Aorta (tissue), 5 donors: Measurements from ENCODE around the gene SUSD2. TPM values are rescaled to one million over a fixed set of nuclear protein-coding genes. Genes with fewer than 3 reads are reported as not detected.

Experiments
- ATAC-seq: fragments of 200-7000 bp; cut with Tn5 transposase; one replicate; pipeline ENCODE4 v1.9.1; 2022; ENCODE audit warnings: moderate library complexity; ENCODE audit not compliant: low FRiP score
- DNase-seq, 2 donors: peaks; one replicate each; pipeline ENCODE4 v3.0.0-alpha.2; 2020
- H3K27ac ChIP-seq, 2 donors: one replicate each; pipeline ENCODE4 v1.5.1; 2013; ENCODE audit warnings: low read length in 2 of 2, mild to moderate bottlenecking in 2 of 2, moderate library complexity in 2 of 2, control low read depth in 1 of 2, inconsistent platforms in 1 of 2, low read depth in 1 of 2
- H3K27me3 ChIP-seq, 2 donors: one replicate each; pipeline ENCODE4 v1.6.1; 2013; ENCODE audit warnings: control low read depth in 1 of 2, low read length in 1 of 2, mild to moderate bottlenecking in 1 of 2, moderate library complexity in 1 of 2; ENCODE audit not compliant: insufficient read depth in 2 of 2, control insufficient read depth in 1 of 2
- H3K36me3 ChIP-seq, 2 donors: one replicate each; pipeline ENCODE4 v1.6.1; 2013; ENCODE audit warnings: control low read depth in 1 of 2, low read length in 1 of 2, mild to moderate bottlenecking in 1 of 2; ENCODE audit not compliant: insufficient read depth in 2 of 2, control insufficient read depth in 1 of 2
- H3K4me1 ChIP-seq, 2 donors: one replicate each; pipeline ENCODE4 v1.6.1; 2013; ENCODE audit warnings: low read length in 2 of 2, control low read depth in 1 of 2, mild to moderate bottlenecking in 1 of 2, moderate library complexity in 1 of 2; ENCODE audit not compliant: insufficient read depth in 2 of 2, control insufficient read depth in 1 of 2
- H3K4me3 ChIP-seq, 2 donors: one replicate each; pipeline ENCODE4 v1.5.1; 2013; ENCODE audit warnings: low read length in 2 of 2, control low read depth in 1 of 2, mild to moderate bottlenecking in 1 of 2
- H3K9me3 ChIP-seq: one replicate; pipeline ENCODE4 v1.6.1; 2013; ENCODE audit warnings: mild to moderate bottlenecking, low read length; ENCODE audit not compliant: control insufficient read depth
- WGBS, 2 donors: extraction: QIAGEN DNeasy Blood & Tissue Kit; methylation state at CpG; one replicate each; pipeline ENCODE4 v1.1.7; 2013; 5-methylcytosine and 5-hydroxymethylcytosine counted together
- intact Hi-C, 2 donors: fragments of 100-400 bp; cut with DNase I; formaldehyde crosslinking; loops; one replicate each; pipeline versions ENCODE4 v1.14.2 to v1.15.0; 2022
- polyA plus RNA-seq, 2 donors: library from polyadenylated mRNA; stranded (reverse); fragments of 200-250 nt; gene quantifications; one replicate each; pipeline ENCODE4 v1.2.3, GENCODE V29; 2013
- total RNA-seq, 2 donors: library from RNA; stranded (reverse); fragmentation: NEBNext Ultra II Directional; extraction: Animal tissue kit (Norgen Biotek cat#: 25700); gene quantifications; one replicate each; pipeline ENCODE4 v1.2.1, GENCODE V29; 2021
- donor health status: healthy with polysubstance abuse.
- donor health status: Bipolar disorder and iron deficiency.
- donor health status: DM: no; HTN: no; CAD: no.
- donor health status: DM: no; HTN: no; CAD: no.
- donor health status: DM: yes; HTN: yes; CAD: no.

The SUSD2 gene
- total and polyA plus RNA-seq, 4 donors = 7.1 to 79.5 (median 13.1) TPM

DNA sequence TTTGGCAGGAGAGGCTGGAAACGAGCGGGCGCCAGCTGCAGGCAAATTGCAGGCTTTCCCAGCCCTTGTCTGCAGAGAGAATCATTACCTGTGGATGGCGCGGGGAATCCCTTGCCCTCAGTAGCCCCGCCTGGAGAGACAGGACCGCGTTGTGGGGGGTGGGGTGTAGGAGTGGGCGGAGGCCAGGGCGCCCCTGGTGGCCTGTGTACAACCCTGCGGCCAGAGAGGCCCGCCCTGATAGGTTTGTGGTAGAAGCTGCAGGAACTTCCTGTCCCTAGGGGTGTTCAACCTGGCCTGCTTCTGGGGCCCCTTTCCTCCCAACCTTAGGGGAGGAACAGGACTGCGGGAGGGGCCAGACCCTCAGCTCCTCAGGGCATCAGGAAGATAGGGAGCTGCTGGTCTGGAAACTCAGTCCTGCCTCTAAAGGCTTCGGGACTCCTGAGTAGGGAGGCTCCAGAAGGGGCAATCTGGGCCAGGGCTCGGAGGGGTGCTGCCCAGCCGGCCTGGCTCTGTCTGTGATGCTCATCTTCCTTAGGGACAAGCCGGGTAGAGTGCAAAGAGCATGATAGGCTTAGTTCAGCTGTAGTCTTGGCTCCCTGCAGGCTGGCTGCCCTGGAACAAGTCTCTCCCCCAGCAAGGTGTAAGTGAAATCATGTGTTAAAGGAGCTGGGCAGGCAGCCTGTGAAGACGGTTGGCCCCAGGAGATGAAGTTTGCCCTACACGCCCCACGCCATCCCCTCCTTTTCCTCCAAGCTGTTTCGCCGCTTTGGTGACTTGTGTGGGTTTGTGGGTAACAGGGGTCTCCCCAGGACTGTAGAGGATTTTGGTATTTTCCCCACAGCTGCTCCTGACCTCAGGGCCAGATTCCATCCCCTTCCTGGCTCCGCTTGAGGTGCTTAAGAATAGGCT lies 24.1 kb upstream of the SUSD2 start:
- Histone ChIP-seq H3K4me1 (no peaks in the 10 kb centered on the region), H3K27me3 (no peaks in the 10 kb centered on the region), H3K36me3 (no peaks in the 10 kb centered on the region), H3K9me3 (no peaks in the 10 kb centered on the region), H3K4me3 (peak overlapping the region; percentile 69 to 91), H3K27ac (peak overlapping the region in 1 of 2 donors; percentile 25)
- peak; percentile 86 for ATAC-seq
- WGBS, 2 donors = 3% methylated on average over 23 of the region's 23 CpGs
- DNase-seq = peak; percentile 91
- intact Hi-C loops = loop anchor here in 1 of 2 donors (5.0 kb wide), 2 partner anchors 50 to 145 kb away; partner anchors contain the start of gene CABIN1

- Histone ChIP-seq H3K4me3 (peak overlapping the region in 1 of 2 donors; percentile 91), H3K9me3 (no peaks in the 10 kb centered on the region), H3K27ac (peak overlapping the region in 1 of 2 donors; percentile 25), H3K27me3 (no peaks in the 10 kb centered on the region), H3K4me1 (no peaks in the 10 kb centered on the region), H3K36me3 (no peaks in the 10 kb centered on the region)
- intact Hi-C loops = loop anchor here in 1 of 2 donors (5.0 kb wide), 2 partner anchors 50 to 145 kb away; partner anchors contain the start of gene CABIN1
- peak; percentile 84 to 92 for DNase-seq
- ATAC-seq = peak; percentile 42
- 4 to 7% methylated on average over 10 of the region's 10 CpGs for WGBS, 2 donors
These were observed 23.5 kb upstream of the SUSD2 start for GRCh38 chr22:24157822-24158135.

DNA sequence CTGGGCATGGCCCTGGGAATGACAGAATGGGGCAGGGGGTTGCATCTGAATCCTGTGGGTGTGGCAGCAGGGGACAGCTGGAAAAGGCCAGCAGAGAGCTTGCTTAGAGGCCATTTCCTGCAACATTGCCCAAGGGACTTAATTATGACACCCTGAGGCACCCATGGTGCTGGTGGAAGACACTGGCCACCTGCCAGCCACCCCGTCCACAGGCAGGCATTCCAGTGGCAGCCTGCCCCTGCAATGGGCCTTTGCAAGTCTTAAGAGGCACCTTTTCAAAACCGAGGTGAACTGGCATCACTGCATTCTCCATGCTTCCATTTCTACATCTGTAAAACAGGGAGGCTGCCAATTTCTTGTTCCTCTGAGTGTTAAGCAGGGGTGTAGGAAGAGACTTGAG lies 21.6 kb upstream of the SUSD2 start:
- no peak for ATAC-seq

DNA sequence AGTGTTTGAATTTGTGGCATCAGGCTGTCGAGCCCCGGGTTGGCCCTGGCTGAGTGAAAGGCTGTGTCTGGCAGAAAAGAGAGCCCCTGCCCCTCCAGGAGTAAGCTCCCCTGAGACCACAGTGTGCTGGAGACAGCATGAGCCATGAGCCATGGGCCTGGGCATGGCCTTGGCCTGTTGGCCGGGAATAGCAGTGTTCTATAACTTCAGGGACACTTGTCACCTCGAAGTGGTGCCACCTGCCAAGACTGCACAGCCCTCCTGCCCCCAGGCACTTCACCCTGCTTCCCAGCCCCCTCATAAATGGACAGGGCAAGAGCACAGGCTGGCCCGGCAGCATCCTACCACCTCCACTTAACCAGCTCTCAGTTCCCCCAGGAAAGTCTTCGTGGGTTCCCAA lies 20.7 kb upstream of the SUSD2 start:
- H3K27ac ChIP-seq = no peak overlapping the region
- 23 to 35% methylated on average over 6 of the region's 6 CpGs for WGBS, 2 donors
- H3K9me3 ChIP-seq = no peaks in the 10 kb centered on the region
- H3K4me1 ChIP-seq = no peaks in the 10 kb centered on the region
- DNase-seq (no peak), ATAC-seq (no peak)
- no peak overlapping the region for H3K4me3 ChIP-seq
- peaks cover 0 to 3% of the 10 kb centered on the region in 2 donors for H3K36me3 ChIP-seq
- intact Hi-C loops = no loop called here
- no peaks in the 10 kb centered on the region for H3K27me3 ChIP-seq

More for the DNA sequence above, 21.6 kb upstream of the SUSD2 start:
- H3K27me3 ChIP-seq = no peaks in the 10 kb centered on the region
- no peak overlapping the region for H3K4me3 ChIP-seq
- WGBS, 2 donors = 9 to 17% methylated on average over 2 of the region's 2 CpGs
- intact Hi-C loops = loop anchor here in 1 of 2 donors (5.0 kb wide), 2 partner anchors 52 to 147 kb away; partner anchors contain the start of gene CABIN1
- H3K36me3 ChIP-seq = no peaks in the 10 kb centered on the region
- H3K4me1 ChIP-seq = no peaks in the 10 kb centered on the region
- no peak for DNase-seq
- no peaks in the 10 kb centered on the region for H3K9me3 ChIP-seq
- H3K27ac ChIP-seq = no peak overlapping the region

- Histone ChIP-seq H3K27ac (peak overlapping the region in 1 of 2 donors; percentile 14), H3K27me3 (no peaks in the 10 kb centered on the region), H3K36me3 (peaks cover 0 to 4% of the 10 kb centered on the region in 2 donors), H3K4me1 (no peaks in the 10 kb centered on the region), H3K4me3 (no peak overlapping the region), H3K9me3 (no peaks in the 10 kb centered on the region)
- intact Hi-C loops = no loop called here
- ATAC-seq = no peak
- 15 to 51% methylated on average over 4 to 7 of the region's 7 CpGs for WGBS, 2 donors
- no peak for DNase-seq
These were observed 19.8 kb upstream of the SUSD2 start for GRCh38 chr22:24161485-24161884.

DNA sequence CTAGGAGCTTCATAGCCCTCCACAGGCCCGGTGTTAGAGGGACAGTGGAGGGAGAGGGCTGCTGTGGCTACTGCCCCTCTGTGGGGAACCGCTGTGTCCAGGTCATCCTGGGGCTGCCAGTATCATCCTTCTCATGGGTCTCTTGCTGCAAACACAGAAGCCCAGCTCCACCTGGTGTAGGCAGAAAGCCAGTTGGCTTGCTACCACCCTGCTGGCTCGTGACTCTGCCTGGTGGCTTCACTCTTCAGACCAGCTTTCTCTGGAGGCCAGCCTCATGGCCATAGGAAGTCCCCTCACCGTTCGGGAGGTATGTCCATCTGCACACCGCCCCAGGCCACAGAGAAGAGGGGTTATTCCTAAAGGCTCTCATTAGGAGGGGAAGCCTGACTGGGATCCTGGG lies 19.4 kb upstream of the SUSD2 start:
- Histone ChIP-seq H3K36me3 (peaks cover 0 to 6% of the 10 kb centered on the region in 2 donors), H3K27me3 (no peaks in the 10 kb centered on the region), H3K4me3 (no peak overlapping the region), H3K4me1 (no peaks in the 10 kb centered on the region), H3K27ac (peak overlapping the region in 1 of 2 donors; percentile 14), H3K9me3 (no peaks in the 10 kb centered on the region)
- WGBS, 2 donors = 42 to 50% methylated on average over 6 of the region's 6 CpGs
- intact Hi-C loops = no loop called here
- DNase-seq (no peak), ATAC-seq (no peak)

DNA sequence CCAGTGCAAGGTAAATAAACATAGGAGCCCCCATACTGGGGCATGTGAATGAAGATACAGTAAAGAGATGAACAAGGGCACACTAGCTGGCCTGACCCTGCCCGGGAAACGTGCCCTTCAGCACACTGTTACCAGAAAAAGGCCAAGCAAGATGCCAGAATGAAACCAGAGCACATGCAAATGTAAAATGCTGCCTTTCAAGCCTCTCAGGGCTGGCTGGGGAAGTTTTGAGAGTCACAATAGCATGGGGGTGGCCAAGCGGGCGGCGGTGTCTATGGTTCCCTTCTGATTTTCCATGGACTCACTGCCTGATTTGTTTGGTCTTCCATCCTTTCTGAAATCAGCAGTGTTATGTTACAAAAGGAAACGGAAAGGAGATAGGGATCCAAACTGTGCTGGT lies 18.9 kb upstream of the SUSD2 start:
- DNase-seq (no peak), ATAC-seq (no peak)
- 13 to 28% methylated on average over 6 of the region's 6 CpGs for WGBS, 2 donors
- H3K9me3 ChIP-seq = no peaks in the 10 kb centered on the region
- peaks cover 2 to 8% of the 10 kb centered on the region in 2 donors for H3K36me3 ChIP-seq
- no peaks in the 10 kb centered on the region for H3K4me1 ChIP-seq
- intact Hi-C loops = no loop called here
- H3K27ac ChIP-seq = peak overlapping the region in 1 of 2 donors; percentile 9
- no peaks in the 10 kb centered on the region for H3K27me3 ChIP-seq
- no peak overlapping the region for H3K4me3 ChIP-seq

DNA sequence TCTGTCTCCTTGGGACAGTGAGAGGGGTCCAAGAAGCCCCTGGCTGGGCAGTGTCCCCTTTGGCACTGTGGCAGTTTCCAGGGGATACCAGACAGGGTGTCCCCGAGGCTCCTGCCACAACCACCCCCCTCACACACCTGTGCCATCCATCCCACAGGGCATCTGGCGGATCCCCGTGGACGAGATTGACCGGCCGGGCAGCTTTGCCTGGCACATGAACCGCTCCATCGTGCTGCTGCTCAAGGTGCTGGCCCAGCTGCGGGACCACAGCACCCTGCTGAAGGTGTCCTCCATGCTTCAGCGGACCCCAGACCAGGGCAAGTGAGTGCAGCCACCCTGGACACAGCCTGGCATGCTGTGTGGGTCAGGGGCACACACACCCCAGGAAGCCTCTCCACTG lies 17.0 kb upstream of the SUSD2 start:
- intact Hi-C loops = no loop called here
- WGBS, 2 donors = 82 to 85% methylated on average over 10 of the region's 10 CpGs
- DNase-seq (no peak), ATAC-seq (no peak)
- no peak overlapping the region for H3K27ac ChIP-seq
- H3K36me3 ChIP-seq = peaks cover 2 to 8% of the 10 kb centered on the region in 2 donors
- no peaks in the 10 kb centered on the region for H3K9me3 ChIP-seq
- H3K4me3 ChIP-seq = no peak overlapping the region
- no peaks in the 10 kb centered on the region for H3K4me1 ChIP-seq
- H3K27me3 ChIP-seq = no peaks in the 10 kb centered on the region

DNA sequence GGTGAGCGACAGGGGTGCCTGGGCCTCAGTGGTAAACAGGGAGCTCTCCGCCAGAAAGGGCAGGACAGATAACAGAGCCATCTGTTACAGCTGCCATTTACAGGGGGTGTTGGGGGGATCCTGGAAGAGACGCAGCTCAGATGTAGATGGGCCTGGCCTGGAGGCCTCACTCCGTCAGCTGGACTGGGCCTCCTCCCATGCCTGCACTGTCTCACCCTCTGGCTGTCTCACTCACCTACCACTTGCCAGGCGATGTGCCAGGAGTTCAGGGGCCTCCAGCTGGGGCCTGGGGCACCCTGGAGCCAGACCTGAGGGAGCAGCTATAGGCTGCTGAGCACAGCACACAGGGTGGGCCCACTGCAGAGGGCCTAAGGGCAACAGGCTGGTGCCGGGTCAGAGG lies 16.3 kb upstream of the SUSD2 start:
- Histone ChIP-seq H3K4me3 (no peak overlapping the region), H3K4me1 (no peaks in the 10 kb centered on the region), H3K27me3 (no peaks in the 10 kb centered on the region), H3K9me3 (no peaks in the 10 kb centered on the region), H3K36me3 (peaks cover 2 to 8% of the 10 kb centered on the region in 2 donors), H3K27ac (no peak overlapping the region)
- intact Hi-C loops = no loop called here
- ATAC-seq (no peak), DNase-seq (no peak)
- 75 to 77% methylated on average over 6 of the region's 6 CpGs for WGBS, 2 donors
